Measurements from ENCODE around the gene TMEM125. TPM values are rescaled to one million over a fixed set of nuclear protein-coding genes. Genes with fewer than 3 reads are reported as not detected.

TMEM125 gene
- total RNA-seq = 8.4 and 11.8 TPM in 2 replicates

DNA sequence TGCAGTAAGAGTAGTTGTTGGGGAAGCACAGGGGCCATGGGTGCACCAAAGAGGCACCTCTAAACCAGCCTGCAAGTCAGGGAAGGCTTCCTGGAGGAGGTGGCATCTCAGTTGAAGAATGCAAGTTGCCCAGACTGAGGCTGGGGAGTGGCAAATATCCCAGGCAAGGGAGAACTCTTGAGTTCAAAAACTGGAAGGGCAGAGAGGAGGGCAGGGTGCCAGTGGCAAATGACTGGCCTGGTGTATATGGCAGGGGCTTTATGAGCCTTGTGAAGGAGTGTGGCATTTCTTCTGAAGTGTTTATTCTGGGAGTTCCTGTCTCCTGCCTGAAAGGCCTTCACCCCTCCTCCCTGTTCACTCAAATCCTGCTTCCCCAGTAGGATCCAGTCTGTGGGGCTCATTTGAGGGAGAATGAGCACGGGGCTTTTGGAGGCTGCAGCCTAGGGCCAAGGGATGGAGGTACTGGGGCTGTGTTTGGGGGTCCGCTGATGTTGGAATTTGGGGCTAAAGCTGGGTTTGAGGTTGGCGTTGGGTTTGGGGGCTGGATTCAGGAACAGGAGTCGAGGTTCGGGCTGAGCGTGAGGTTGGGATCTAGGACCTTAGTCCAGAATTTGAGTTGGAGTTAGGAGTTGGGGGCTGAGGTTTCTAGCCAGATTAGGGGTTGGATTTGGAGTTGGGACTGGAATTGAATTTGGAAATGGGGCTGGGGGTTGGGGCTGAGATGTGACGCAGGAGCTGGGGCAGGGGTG, at the start of gene TMEM125:
TSS of gene TMEM125 (plus strand) at position 357 of the 749 bp plus-strand sequence. CDS start 2,740 bp downstream, outside the sequence.

DNA sequence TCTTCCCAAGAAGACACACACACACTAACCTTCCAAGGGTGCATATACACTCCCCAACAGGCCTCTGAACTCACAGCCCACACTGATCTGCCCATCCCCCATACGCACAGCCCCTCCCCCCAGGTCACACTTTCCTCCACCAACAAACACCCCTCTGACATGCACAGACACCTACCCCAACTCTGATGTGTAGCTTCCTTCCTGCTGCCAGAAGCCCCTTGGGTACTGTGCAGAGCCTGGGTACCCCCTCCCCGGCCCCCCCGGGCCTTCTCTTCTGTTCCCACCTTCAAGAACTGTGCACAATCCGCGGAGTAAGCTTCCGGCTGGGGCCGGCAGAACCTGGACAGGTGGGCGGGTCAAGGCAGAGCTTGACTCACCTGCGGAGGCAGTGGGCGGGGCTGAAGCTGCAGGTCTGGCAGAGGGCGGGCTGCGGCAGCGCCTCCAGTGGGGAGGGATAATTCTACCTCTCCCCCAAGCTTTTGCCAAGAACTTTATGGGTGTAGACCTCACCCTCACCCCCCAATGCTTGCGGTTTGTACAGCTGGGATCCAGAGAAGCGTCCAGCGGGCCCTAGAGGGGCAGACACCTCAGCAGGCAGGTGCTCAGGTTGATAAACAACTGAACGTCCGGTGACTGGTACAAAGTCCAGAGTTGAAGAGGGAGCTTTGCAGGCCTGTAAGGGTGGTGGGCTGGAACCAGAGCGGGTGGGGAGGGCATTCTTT, 15.6 kb downstream of the TMEM125 start, which contains the start of gene C1orf210:
TSS of gene C1orf210 (minus strand) at position 313 of the 722 bp plus-strand sequence. CDS start 2,311 bp downstream, outside the sequence.

DNA sequence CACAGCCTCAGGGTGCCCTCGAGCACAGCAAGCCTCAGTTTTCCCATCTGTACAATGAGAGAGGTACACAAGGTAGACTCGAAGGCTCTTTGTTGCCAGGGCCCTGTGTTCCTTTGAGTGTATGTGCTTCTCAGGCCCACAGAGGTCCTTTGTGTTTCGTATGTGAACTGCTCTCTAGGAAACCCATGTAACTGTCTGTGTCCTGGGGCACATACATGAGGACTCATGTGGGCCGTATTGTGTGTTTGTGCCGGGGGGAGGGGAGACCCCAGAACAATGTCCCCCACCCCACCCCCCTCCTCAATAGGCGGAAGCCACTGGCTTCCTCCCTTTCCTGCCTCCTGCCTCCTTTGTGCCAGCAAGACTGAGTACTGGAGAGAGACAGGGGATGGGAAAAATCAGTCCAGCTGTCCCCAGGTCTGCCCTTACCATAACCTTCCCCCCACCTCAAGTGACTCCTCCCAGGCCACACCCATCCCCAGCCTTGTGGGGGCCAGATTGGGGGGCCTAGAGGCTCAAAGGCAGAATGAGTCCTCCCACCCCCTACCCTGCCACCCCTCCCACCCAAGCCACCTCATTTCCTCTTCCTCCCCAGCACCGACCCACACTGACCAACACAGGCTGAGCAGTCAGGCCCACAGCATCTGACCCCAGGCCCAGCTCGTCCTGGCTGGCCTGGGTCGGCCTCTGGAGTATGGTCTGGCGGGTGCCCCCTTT, 30.8 kb downstream of the TMEM125 start, which contains the start of gene TIE1:
TSS of gene TIE1 (plus strand) at position 605 of the 717 bp plus-strand sequence. CDS start at position 695, 90 bp downstream.

Other genes with a start within 250 kb of the TMEM125 start
- 145 and 162 TPM in 2 replicates for gene EBNA1BP2, start 97.7 kb upstream of the TMEM125 start, total RNA-seq
- 0.14 TPM in 1 of 2 replicates, not detected in the other for gene CFAP57, start 97.7 kb upstream of the TMEM125 start, total RNA-seq
- gene C1orf210, start 15.6 kb downstream of the TMEM125 start, total RNA-seq = 3.9 and 8.7 TPM in 2 replicates
- gene TIE1, start 31.0 kb downstream of the TMEM125 start, total RNA-seq = not detected in 2 replicates
- not detected in 2 replicates for gene MPL, start 67.8 kb downstream of the TMEM125 start, total RNA-seq
- 152 and 191 TPM in 2 replicates for gene CDC20, start 89.0 kb downstream of the TMEM125 start, total RNA-seq
- gene ELOVL1, start 98.0 kb downstream of the TMEM125 start, total RNA-seq = 144 and 188 TPM in 2 replicates
- 36.0 and 39.4 TPM in 2 replicates for gene MED8, start 119.8 kb downstream of the TMEM125 start, total RNA-seq
- 12.6 and 19.2 TPM in 2 replicates for gene SZT2, start 119.9 kb downstream of the TMEM125 start, total RNA-seq
- gene HYI, start 183.9 kb downstream of the TMEM125 start, total RNA-seq = 51.7 and 60.2 TPM in 2 replicates

Data from airway epithelial cell (primary cell).